Activated CD8-positive, alpha-beta memory T cell treated with anti-CD3 and anti-CD28 coated beads for 4 hours (primary cell): ENCODE results near the gene PDZD7.

ENCODE experiments used
- DNase-seq, 2 donors: peaks; one replicate each; pipeline ENCODE4 v3.0.0-alpha.2; 2020; ENCODE audit warnings: low read depth in 2 of 2

The PDZD7 gene

DNA sequence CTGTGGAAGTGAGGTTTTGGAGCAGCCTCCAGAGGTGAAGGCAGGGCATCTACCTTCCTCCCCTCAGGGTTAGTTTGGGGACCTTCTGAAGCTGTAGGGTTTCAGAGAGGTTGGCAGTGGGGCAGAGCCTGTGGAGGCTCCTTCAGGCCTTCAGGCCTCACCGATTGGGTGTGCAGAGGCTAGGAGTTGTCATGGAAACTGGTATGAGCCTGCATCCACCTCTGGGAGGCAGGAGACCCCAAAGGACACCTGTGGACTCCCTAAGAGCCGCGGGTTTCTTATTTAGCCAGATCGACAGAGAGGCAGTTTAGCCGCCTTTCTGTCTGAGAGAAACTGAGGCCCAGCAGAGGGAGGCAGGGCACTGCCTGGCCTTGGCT is 29.3 kb downstream of the PDZD7 start:
- no peak for DNase-seq

DNA sequence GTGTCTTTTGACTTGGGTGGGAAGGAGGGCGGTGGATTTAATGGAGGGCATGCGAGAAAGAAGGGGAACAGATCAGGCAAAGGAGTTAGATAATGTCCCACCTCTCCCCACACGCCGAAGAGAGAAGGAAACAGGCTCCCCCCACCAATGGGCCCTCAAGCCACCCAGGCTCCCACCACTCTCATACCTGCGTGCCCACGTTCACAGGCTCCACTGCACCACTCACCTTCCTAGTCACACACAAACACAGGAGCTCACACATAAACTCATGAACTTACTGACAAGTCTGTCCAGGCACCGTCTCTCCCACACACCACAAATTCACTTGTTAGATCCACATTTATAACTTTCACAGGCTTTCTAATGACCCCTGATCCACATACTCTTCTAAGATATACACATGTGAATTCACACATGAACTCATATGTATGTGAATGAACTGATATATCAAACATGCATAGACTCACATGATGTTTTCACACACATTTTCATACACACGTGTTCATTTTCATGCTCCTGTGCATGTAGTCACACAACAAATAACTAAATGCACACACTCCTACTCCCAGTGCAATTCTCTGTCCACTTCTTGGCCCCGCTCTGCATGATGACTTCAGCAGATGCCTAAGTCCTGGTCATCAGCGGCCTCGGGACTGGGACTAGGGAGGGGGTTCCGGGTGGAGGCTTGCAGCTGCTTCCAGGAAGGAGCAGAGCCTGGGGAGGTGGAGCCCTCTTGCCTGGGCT is 29.8 kb downstream of the PDZD7 start:
- DNase-seq: no peak

DNA sequence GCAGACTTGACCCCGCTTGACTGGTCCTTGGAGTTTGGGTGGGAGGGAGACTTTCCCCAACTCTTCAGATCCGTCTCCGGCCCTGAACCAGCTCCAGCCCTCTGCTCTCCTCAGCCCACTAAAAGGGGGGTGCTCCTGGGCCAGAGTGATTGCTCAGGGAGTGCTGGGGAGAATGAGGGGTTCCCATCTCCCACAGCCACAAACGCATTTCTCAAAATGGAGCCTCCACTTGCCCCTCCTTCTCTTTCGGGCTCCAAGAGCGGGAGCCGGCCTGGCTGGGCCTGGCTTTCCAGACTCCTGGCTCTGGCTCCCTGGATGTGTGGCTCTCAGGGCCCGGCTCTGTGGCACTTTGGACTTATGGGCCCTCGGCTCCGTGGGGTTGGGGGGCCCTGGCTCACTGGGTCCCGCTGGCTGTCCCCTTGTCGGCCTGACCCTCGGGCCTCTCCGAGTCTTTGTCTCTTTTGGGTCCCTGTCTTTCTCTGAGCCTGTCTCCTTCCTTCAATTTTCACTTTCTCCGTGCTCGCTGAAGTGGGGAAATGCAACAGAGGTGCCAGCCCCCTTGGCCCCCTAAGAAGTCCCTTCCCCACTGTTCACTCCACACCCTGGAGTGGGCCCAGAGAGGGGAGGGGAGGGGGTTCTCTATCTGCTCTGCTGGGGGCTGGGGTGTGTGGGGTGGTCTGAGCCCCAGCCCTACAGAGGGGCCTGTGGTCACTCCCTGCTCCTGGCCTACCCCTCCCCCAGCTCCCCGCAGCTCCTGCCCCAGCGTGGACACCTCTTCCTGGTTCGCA is 30.6 kb downstream of the PDZD7 start:
- DNase-seq: no peak

DNA sequence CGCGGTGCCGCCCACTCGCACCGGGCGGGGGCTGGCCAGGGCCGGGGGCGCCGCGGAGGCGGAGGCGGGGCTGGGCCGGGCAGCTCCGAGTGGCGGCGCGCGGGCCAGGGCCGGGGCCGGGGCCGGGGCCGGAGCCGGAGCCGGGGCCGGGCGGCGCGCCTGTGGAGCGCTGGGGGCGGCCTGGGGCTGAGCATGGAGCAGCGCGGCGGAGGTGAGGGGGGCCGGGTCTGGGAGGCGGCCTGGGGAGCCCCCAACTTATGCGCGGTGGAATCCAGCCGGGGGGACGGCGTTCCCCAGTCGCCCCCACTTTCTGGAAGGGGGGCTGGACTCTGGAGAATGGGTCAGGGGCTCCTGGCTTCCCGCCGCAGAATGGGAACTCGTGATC is 31.2 kb downstream of the PDZD7 start, which contains the start of gene LZTS2:
Gene LZTS2 (plus strand): TSS at position 67 of the 385 bp plus-strand sequence. CDS start 2,731 bp downstream, outside the sequence.
- DNase-seq: no peak

DNA sequence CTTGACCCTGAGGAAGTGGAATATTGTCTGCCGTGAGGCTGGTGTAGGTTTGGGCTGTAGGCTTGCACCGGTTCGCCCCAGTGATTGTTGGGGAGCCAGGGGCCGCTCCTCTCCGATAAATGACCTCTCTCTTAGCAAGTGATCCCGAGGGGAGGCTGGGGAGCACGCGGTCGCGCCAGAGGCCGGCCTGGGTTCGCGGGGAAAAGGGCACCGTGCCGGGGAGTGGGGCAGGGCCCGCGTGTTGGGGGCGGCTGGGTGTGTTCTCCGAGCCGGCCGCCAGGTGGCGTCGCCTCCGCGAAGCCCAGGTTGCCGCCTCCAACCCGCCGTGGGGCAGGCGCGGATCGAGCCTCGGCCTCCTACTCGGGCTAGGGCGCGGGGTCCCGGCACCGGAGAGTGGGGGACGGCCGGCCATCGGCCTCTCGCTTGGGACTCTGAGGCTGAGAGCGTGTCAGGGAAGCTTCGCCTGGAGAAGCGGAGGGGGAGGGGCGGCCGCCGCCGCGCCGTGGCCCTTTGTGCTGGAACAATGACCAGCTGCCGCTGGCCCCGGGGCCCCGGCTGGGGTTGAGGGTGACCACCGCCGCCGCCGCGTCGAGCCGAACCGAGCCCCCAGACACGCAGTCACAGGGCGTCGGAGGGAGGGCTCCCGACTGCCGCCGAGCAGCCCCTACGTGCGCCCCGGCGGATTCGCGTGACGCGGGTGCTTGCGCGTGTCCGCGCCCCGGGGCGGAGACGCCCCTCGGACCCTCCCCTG is 31.8 kb downstream of the PDZD7 start:
- peak; percentile 47 to 53 for DNase-seq

DNA sequence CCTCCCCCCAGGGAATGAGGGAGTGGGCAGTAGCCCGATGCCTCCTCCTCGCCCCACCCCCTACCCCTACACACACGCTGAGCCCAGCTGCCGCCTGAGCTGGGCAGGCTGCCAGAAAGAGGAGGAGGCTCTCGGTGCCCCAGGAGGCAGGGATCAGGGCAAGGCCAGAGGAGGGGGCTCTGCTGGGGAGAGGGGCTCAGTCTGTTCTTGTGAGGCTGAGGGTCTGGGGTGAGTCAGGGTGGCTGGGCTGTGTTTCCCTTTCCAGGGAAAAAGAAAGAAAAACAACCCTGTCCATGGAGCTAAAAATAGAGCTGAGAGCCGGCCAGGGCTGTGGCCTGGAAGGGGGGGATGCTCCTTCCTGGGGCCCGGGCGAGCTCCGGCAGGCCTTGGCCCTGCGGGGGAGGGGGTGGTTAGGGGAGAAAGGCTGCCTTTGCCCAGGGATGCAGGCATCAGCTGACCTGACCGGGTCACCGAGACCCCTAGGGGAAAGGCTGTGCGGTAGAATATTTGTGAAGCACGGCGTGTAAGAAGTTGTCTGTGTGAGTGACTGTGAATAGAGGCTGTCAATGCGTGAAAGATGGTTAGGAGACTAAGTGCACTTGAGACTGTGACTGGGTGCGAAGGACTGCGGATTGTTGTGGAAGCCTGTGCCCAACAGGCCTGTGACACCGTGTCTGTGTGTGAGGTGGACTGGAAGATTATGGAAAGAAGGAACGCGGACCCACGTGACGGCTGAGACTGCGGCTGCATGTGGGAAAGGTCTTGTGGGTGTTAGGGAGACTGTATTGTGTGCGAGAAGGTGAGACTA is 32.5 kb downstream of the PDZD7 start:
- DNase-seq: peak; percentile 13 to 26

DNA sequence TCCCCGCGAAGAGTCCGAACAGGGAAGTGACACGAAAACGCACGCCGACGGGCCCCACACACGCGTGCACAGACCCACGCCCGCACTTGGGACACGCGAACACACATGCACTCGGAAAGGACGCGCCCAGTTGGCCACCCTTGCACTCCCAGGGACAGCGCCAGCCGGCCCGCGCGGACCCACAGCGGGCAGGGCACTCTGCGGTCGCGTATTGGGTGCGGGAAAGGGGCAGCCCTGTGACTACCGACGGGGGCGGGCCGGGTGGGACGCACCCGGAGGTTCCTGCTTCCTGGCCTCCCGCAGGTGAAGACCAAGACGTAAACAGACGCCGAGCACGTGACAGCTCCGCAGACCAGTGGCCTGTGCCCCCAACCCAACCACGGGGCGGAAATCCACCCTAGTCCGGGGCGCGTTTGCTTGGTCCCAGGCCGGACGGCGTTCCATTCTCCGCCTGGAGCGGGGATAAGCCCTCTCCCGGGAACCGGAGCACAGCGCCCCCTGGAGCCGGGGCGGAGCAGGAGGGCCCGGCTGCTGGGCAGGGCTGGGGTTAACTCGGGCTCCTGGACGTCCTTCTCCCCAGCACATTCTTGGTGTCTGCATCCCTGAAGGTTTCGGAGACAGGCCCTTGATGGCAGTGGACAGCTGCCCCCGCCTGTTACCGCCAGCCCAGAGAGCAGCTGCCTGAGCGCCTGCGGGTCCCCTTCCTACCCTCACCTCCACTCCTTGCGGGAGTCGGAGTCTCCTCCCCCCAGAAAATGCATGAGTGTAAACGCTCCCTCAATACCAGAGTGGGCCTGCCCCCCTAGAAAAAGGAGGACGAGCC is 33.4 kb downstream of the PDZD7 start:
- DNase-seq: peak; percentile 30 to 46

DNA sequence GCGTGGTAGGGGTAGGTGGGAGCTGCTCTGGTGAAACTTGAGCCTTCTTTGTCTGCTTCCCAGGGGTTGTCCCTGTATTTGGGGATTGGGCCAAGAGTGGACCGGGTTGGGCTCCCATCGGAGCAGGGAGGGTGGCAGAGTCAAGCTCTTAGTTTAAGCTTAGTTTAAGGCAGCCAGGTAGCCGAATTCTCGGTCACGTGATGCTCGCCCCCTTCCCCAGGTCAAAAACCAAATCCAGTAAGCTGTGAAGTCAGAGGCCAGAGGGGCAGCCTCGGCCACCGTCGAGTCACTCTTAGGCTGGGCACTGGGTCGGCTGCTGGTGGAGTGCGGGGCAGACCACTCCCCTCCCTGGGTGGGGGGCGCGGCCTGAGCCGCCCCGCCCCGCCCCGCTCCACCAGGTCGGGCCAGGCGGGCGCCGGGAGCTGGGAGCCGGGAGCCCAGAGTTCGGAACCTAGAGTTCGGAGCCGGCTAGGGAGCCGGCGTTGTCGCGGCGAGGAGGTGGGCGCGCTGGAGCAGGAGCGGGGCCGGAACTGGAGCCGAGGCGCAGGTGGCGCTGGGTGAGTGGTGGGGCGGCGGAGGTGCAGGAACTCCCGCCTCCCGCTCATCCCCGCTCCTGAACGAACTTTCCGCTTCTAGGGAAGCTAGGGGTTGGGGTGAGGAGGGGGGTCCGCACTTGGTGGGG is 34.1 kb downstream of the PDZD7 start:
- DNase-seq: no peak

DNA sequence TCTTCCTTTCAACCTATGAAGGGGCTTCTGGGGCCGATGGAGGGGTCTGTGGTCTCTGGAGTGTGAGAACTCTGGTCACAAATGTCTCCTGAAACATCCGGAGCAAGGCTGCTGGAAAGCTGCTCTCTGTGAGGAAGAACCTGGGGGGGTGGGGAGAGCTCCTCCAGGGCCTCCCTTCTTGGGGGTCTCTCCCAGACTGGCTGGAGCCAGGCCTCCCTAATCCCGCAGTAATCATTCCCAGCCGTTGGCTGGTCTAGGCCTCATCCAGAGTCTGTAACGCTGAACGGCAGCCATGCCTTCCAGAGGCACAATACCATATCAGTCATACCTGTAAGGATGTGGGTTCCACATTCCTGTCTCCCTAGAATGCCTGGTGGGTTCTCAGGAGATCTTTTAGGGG is 35.7 kb downstream of the PDZD7 start:
- DNase-seq: no peak

DNA sequence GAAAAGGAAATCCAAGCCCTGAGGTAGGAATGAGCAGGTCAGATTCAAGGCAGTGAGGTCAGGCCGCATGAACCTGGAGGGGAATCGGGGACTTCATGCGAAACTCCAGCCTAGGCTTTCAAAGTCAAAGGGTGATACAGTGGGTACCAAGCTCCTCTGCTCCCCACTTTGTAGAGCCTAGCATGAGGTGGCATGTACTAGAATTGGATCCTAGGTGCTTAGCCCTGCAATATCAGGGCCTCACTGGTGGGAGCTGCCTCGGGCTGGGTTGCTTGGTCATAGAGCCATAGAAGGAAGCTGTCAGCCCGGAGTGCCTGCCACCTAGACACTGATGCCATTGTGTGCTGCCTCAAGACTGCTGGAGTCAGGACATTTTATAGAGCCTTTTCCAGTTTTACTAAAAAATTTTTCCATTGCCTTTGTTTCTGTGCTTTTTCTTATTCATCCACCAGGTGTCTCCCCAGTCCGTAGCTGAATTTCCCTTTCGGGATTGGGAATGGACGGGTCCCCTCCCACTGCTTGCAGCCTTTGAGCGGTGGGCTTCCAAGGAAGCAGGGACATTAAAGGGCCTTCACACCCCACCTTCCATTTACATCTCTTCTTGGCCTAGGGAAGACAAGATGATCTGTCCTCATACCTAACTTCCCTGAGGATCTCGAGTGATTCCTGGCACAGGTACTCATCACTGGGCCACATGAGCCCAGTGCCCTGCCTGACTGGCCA is 36.8 kb downstream of the PDZD7 start:
- DNase-seq: no peak

DNA sequence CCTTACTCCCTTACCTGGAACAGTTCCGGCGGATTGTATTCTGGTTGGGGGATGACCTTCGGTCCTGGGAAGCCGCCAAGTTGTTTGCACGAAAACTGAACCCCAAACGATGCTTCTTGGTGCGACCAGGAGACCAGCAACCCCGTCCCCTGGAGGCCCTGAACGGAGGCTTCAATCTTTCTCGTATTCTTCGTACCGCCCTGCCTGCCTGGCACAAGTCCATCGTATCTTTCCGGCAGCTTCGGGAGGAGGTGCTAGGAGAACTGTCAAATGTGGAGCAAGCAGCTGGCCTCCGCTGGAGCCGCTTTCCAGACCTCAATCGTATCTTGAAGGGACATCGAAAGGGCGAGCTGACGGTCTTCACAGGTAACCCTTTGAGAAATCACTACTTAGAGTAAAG is 41.8 kb downstream of the PDZD7 start:
- DNase-seq: no peak

DNA sequence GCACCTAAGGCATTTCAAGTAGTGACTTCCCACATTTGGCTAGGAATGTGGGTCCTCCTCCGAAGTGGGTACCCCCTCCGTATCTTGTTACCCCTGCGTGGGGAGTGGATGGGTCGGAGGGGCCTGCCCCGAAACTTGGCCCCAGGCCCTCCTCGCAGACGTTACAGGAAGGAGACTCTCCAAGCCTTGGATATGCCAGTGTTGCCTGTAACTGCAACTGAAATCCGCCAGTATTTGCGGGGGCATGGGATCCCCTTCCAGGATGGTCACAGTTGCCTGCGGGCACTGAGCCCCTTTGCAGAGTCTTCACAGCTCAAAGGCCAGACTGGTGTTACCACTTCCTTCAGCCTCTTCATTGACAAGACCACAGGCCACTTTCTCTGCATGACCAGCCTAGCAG is 42.8 kb downstream of the PDZD7 start:
- no peak for DNase-seq

DNA sequence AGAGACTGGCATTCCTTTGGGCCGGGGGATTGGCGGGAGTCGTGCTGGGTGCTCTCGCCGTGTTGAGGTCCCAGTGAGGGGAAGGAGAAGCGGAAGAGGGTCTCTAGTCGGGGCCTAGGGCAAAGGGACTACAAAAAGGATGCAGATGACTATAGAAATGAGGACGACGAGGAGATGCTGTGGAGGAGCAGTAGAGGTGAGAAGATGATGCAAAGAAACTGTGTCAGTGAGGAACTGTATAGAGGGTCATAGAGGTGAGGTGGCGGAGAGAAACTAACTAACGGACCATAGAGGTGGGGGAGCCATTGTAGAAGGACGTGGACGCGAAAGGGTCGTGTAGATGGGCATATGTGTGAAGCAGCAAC is 43.3 kb downstream of the PDZD7 start:
- no peak for DNase-seq

DNA sequence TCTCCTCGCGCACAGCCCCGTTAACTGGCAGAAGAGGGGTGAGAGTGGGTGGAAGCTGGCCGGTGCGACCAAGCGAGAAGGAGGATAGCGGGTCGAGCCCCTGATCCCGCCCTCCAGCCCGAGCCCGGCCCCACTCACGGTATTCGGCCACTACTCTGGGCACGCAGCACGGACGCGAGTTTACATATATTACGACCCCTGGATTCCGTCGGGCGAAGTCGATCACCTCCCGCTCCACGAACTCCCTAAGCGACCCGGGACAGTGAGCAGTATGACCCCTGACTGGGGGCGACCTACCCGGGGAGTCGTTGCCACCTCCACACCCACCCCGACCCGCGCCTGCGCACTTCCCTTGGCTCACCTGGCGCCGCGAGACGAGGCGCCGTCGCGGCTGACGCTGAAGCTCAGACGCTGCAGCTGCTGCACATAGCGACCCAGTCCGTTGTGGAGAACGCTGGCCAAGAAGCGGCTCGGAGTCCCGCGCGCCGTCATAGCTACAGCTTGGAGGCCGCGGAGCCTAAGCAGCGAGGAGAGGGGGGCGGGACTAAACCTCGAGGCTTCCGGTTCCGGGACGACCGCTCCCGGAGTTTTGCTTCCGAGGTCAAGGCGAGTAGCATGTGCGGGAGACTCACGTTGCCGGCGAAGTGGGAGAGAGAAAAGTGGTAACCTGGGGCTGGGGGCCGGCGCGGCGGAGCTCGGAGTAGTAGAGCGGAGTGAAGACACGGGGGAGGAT is 43.8 kb downstream of the PDZD7 start, which contains the start of the genes MRPL43 and TWNK:
Gene MRPL43 (minus strand): TSS at position 546 of the 733 bp plus-strand sequence. CDS start 54 bp downstream, at position 492.
Gene TWNK (plus strand): TSS at position 592 of the 733 bp plus-strand sequence. CDS start 668 bp downstream, outside the sequence.
- DNase-seq: peak; percentile 69 to 76

DNA sequence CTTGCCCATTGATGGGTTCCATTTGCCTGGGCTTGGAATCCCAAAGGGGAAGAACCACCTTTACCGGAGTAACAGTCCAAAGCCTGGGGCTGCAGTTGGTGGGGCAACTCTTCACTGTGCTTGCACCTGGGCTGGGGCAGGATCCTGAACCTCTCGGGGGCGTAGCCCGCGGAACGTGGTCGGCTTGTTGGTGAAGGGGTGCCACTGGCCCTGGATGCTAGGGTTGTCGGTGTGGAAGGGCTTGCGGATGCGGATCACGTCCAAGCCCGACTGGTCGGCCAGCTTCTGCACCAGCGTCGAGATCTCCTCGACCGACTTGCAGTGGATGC is 44.3 kb downstream of the PDZD7 start:
- DNase-seq: no peak

DNA sequence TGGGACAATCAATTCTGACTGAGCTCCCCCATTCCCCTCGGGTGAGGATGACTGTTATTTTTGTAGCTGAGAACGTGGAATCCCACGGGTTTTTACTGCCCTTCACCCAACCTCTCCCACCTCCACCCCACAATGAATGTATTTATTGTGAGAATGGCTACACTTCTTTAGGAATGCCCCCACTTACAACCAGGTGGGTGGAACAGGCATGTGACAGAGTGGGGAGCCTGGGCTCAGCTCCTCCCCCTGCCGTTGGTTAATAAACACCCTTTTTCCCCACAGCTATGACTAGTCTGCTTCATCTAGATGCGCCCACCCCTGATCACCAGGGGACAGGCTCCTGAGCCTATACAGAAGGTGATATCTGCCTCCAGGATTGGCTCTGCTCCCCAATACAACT is 45.6 kb downstream of the PDZD7 start:
- DNase-seq: no peak

DNA sequence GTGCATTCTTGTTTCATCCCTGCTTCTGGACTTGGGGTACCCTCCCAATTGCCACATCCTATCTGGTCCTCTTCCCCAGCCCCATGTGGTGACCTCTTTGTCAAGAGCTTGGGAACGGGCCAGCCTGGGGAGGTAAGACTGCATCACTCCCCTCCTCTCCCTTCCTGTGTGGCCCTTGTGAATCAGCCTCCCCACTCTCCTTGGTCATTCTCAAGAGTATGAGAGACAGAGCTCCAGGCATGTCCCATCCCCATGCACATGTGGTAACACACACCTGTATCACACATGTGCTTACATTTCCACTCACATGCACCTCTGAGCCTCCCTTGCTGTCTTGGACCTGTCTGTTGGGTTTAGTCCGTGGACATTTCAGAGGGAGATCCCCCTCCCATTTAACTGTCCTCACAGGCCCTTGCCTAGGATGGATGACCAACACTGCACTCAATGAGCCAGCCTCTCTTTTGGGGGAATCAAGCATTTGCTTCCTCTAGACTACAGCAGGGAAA is 46.2 kb downstream of the PDZD7 start:
- no peak for DNase-seq

DNA sequence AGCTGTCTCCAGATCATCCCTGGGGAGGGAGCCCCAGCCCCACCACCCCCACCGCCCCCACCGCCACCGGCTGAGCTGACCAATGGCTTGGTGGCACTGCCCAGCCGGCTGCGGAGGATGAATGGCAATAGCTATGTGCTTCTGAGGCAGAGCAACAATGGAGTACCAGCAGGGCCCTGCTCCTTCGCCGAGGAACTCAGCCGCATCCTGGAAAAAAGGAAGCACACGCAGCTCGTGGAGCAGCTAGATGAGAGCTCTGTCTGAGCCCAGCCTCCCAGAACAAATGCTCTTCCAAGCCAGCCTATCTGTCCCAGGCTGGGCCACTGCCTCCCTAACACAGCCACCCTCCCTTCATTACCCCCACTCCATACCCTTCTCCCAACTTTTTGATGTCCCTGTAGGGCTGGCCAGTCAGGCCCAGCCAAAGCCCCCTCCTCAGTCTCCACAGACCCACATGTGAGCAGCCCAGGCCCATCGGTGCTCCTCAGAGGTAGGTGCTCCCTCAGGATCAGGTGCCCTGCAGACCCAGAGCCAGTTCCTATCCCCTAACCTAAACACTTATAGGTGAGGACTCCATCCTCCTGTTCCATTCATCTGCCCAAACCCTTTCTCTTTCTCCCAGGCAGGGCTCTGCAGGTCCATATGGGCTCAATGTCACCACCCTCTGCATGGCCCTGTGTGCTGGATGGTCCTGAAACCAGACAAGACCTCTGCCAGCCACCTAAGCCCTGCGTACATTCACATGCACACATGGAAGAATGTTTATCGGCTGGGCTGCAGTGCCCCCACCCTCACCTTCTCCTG is 46.9 kb downstream of the PDZD7 start:
- DNase-seq: no peak
